Tibial nerve (tissue), 3 donors: Measurements from ENCODE around the gene MAGEB1.

Source experiments
- POLR2A ChIP-seq, 2 donors: fragments of 450-650 bp; IDR thresholded peaks; one replicate each; pipeline ENCODE4 v1.6.1; 2017; ENCODE audit warnings: antibody characterized with exemption in 2 of 2, mild to moderate bottlenecking in 2 of 2, moderate library complexity in 2 of 2
- TF ChIP-seq, protein P1 (sequence below), 5 experiments: fragments of 200-600 bp in 3 of 5; fragments of 450-650 bp in 2 of 5; sonication (generic) in 3 of 5; IDR thresholded peaks; one replicate each; pipeline ENCODE4 v1.5.1; 2016 to 2019; ENCODE audit warnings: antibody characterized with exemption in 5 of 5, mild to moderate bottlenecking in 3 of 5, moderate library complexity in 2 of 5

DNA sequence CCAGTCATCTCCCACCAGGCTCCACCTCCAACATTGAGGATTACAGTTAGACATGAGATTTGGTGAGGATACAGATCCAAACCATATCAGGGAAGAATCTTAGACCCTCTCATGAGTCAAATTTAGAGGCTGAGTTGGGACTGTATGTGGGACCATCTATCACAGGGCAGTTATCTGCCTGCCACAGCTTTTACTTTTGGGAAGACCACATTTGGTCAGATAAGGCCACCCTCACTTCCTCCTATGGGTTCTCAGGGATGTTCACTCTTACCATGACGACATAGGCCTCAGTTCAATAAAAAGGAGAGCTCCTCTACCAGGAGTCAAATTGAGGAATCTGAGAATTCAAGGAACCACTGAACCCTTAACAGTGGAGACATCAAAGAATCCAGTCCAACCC lies 29.5 kb upstream of the MAGEB1 start:
- TF ChIP-seq POLR2A (IDR thresholded peaks at IDR 0.05), result no peak
- TF ChIP-seq, protein P1, sequence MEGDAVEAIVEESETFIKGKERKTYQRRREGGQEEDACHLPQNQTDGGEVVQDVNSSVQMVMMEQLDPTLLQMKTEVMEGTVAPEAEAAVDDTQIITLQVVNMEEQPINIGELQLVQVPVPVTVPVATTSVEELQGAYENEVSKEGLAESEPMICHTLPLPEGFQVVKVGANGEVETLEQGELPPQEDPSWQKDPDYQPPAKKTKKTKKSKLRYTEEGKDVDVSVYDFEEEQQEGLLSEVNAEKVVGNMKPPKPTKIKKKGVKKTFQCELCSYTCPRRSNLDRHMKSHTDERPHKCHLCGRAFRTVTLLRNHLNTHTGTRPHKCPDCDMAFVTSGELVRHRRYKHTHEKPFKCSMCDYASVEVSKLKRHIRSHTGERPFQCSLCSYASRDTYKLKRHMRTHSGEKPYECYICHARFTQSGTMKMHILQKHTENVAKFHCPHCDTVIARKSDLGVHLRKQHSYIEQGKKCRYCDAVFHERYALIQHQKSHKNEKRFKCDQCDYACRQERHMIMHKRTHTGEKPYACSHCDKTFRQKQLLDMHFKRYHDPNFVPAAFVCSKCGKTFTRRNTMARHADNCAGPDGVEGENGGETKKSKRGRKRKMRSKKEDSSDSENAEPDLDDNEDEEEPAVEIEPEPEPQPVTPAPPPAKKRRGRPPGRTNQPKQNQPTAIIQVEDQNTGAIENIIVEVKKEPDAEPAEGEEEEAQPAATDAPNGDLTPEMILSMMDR (IDR thresholded peaks at IDR 0.05), result no peak
